Middle frontal gyrus (tissue), 1 donor: ENCODE results near the gene SEMA5B.
A peak's percentile ranks its signal among the peaks of the same experiment; 100 is the strongest.

Experiments used
- DNase-seq: peaks from one replicate; pipeline ENCODE4 v3.0.0-alpha.2; 2015; ENCODE audit warnings: low spot score; ENCODE audit errors: extremely low spot score

SEMA5B gene, protein sequence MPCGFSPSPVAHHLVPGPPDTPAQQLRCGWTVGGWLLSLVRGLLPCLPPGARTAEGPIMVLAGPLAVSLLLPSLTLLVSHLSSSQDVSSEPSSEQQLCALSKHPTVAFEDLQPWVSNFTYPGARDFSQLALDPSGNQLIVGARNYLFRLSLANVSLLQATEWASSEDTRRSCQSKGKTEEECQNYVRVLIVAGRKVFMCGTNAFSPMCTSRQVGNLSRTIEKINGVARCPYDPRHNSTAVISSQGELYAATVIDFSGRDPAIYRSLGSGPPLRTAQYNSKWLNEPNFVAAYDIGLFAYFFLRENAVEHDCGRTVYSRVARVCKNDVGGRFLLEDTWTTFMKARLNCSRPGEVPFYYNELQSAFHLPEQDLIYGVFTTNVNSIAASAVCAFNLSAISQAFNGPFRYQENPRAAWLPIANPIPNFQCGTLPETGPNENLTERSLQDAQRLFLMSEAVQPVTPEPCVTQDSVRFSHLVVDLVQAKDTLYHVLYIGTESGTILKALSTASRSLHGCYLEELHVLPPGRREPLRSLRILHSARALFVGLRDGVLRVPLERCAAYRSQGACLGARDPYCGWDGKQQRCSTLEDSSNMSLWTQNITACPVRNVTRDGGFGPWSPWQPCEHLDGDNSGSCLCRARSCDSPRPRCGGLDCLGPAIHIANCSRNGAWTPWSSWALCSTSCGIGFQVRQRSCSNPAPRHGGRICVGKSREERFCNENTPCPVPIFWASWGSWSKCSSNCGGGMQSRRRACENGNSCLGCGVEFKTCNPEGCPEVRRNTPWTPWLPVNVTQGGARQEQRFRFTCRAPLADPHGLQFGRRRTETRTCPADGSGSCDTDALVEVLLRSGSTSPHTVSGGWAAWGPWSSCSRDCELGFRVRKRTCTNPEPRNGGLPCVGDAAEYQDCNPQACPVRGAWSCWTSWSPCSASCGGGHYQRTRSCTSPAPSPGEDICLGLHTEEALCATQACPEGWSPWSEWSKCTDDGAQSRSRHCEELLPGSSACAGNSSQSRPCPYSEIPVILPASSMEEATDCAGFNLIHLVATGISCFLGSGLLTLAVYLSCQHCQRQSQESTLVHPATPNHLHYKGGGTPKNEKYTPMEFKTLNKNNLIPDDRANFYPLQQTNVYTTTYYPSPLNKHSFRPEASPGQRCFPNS

DNA sequence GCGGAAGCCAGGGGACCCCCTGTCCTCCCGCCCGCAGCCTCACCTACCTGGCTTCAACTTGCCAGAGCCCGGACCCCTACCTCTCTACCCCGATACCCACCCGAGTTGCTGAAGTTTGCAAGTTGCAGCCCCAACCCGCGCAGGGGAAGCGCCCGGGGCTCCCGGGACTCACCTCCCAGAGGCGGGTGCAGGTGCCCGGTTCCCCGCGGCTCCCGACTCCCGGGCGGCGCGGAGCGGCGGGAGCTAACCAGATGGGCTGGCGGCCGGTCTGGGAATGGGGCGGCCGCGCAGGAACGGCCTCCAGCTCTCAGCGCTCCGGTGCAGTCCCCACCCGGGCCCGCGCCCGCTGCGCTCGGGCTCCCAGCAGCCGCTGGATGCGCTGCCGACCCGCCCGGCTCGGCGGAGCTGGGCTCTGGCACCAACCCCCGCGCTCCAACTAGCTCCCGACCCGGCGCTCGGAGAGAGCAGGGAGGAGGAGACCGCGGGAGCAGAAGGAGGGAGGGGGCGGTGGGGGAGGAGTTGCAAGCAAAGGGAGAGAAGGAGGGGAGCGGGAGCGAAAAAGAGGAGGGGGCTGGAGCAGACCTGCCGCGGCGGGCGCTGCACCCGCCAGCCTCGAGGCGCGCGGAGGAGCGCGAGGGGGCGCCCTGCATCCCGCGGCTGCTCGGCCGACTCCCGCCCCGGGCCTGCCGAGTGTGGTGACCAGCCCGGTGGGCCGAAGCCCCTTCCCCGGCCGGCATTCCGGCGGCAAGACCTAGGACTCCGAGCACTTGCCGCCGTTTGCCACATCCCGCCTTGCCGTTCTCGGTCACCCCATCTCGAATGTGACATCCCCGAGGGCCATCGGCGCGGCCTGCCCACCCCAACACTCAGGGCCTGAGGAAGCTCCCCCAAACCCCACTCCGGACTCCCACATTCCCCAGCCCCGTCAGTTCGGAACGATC, at the start of gene SEMA5B:
SEMA5B (minus strand) TSS at position 472 of the 941 bp plus-strand sequence. CDS start 66,500 bp downstream, outside the sequence.
- DNase-seq, result no peak

DNA sequence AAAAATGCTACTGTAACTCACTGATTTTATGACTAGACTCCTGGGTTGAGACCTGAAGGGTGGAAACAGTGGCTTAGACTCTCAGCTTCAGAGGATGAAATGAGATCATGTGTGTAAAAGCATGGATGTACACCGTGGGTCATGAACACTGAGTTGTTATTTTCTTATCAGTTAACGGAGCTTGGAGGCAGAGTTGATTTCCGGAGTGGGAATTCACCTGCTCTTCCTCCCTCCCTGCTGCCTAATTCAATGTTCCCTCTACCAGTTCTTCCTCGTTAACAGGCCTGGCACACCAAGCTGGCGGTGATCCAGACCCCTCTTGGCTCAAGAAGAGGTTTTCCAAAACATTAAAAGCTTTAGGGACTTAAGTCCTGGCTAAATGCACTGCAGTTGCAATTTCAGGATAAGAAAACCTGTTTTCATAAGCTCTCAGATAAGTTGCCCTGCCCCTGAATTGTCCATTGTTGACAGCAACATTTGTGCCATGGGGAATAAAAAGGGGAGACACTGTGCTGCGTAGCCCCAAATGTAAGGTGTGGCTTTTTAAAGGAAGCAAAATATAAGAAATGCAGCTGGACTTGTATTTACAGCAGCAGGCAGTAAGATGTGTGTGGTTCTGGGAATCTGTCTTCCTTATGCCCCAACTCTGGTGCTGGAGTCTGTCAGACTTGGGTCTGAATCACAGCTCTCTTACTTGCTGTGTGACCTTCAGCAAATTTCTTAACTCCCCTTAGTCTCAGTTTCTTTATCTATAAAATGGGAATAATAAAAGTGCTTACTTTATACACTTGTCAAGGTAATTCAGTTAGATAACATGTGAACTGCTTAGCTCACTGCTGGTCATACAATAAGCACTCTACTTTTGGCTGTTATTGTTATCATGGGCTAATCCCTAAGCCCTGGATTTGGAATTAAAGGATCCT, 49.2 kb upstream of the SEMA5B start:
- DNase-seq, result no peak

DNA sequence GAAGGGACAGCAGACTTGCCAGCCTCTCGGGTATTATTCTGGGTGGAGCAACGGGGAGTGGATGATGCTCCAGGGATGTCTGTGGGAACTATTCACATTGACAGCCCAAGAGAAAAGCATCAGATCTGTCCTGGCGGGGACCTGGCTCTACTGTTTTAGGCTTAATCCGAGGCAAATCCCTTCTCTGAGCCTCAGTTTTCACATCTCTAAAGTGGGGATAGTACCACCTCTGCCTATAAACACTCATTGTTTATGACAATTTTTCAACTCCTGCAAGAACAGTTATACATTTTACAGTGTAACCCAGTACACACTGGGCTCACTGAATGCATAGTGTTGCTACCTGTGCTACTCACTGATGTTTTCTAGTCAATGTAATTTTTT, 48.5 kb upstream of the SEMA5B start:
- no peak for DNase-seq

DNA sequence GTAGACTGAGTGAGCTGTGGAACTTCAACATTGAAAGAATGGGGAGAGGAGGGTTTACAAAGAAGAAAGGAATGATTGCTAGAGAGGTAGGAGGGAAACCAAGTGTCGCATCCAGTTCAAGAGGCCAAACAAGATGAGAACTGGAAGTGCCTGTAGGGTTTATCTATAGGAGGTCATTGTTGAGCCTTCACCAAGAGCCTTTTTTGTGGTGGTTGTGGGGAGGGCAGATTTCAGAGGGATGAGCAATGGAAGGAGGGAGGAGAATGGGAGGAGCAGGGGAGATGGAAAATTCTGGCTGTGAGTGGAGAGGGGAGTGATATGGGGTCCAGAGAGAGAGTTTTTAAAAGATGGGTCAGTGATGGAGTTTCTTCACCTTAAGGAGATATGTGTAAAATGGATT, 47.8 kb upstream of the SEMA5B start:
- DNase-seq, result no peak

DNA sequence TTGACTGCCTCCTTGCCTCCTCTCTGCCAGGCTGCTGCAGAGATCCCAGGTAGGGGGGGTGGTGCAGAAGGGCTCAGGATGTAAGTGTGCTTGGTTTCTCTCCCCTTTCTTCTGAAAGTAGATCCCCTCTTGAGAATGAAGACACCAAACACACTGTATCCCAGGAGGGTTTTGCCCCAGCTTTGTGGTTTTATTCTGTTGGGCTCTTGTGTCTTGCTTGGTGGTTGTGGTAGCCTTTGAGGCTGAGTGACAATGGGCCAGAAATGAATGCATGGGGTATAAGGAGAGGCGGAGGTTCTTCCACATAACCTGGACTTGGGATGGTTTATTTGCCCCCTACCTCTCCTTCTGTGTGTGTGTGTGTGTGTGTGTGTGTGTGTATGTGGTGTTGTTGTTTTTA, 45.0 kb upstream of the SEMA5B start:
- no peak for DNase-seq

DNA sequence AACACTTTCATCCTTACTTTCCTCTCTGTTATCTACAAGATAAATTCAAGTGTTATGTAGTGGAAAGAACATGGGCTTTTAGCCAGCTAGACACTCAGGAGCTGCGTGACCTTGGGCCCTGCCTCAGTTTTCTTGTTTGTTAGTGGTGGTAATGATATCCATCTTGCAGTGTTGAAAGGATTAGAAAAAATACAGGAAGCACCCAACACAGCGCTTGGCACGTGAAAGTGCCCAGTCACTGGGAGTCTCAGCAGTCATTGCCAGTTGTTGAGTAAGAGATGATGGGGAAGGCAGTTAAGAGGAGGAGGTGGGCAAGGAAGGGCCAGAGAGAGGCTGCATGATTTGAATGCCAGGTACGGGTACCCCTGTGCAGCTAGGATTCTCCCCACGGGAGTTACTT, 44.6 kb upstream of the SEMA5B start:
- no peak for DNase-seq

DNA sequence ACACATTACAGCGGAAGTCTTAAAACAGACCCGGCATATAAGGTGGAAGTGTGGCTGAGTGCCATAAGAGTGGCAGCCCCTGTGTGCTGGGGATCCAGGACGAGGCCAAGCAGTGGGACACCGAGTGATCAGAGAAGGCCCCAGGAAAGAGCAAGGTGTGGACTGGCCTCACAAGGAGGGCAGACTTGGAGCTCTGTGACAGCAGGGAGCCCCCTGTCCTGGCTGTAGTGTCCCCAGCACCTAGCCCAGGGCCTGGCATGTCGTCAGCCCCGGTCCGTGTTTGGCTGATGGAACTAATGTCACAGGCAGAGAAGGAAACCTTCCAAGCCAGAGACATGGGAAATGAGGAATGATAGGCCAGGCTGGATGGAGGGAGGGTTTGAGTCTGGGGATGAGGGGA, 44.0 kb upstream of the SEMA5B start:
- DNase-seq, result no peak

DNA sequence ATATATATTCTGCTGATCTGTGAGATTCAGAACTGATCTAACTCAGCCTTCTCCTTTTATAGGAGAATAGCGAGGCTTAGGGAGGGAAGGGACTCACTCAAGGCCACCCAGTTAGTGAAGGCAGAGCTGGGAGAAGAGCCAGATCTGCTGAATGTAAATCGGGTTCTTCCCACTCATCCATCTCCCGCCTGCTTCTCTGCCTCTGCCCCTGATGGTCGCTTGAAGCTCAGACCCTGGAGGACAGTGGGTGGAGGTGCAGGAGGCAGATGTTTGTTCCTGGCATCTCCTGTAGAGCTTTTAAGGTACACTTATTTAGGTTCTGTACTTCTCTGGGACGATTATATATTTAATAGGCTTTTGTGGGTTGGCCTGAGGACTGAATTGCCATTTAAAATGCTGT, 43.6 kb upstream of the SEMA5B start:
- no peak for DNase-seq

DNA sequence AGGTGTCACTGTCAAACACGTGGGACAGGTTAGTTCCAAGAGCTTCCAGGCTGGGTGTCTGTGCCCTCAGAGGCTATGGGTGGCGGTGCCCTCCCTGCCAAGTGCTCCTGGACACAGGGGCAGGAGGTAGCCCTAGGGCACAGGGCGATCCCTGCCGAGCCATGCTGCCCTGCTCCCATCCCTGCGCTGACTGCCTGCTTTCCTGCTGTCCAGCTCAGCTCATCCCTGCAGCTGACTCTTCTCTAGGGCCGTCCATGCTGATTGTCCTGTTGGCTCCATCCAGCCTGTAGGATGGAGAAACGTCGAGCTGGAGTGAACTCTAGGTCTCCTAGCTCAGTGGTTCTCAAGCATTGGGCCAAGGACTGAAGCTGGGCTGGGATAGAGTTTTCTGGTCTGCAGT, 42.9 kb upstream of the SEMA5B start:
- DNase-seq, result no peak

DNA sequence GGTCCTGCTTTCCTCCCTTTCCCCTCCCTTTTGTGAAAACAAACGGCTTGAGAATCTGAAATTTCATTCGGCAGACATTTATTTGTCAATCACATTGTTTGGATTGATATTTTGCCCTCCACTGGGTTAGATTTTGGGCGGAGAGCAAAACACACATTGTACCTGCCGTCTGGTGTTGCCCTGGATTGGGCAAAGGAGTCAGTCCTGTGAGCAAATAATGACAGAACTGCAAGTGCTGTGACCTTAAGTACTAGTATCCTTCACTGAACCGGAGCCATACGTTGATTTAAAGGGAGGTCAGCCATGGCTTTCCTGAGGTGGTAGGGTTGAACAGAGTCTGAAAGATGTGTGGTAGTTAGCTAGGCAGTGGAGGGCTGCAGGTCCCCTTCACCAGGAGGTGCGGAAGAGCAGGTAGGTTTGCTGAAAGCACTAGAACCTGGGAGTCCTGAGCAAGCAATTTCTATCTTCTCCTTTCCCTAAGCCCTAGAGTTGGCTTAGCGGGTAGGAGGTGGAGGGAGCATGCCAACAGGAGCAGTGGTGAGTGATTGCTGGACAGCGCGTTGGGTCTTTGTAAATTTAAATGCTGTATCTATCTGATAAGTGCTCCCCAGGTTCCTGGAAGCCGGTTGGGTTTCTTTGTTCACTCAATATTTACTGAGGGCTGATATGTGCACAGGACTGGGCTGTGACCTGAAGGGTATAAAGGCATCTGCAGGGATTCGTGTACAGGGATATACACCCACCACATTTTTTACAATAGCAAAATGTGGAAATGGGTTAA, 41.2 kb upstream of the SEMA5B start:
- no peak for DNase-seq

DNA sequence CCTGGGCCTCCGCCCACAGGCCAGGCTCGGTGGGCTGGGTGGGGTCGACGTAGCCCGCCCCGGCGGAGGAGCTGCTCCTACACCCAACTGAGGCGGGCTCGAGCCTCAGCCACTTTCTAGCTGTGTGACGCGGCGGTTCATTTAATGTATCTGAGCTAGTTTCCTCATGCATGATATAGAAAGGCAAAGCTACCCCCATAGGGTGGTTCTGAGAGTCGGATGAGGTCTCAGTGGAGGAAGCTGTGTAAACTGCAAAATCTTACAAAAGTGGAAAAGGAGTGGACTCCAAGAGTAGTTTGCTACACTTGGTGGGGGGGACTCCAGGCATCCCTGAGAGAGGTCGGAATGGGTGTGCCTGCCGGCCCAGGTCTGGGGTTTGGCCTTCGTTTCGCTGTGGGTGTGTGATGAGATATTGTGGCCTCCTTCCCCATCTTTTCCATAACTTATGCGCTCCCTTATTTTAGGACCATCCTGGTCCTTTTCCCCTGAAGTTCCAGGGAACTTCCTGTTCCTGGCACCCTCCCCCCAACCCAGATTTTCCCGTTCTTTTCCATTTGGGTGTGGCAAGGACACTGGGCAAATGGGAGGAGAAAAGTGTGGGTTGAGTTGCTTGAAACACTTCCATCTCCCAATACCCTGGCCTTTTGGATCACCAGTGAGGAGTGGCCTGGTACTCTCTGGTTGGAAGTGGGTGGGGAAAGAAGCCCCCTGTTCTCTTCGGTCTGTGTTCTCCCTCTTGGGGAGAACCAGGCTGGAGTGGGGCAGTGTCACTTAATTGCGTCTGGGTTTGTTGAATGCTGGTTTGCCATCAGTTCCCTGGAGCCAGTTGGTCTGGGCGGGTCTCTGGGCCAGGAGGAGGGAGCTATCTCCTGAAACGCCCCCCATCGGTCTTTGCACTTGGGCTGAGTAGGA, 40.4 kb upstream of the SEMA5B start:
- no peak for DNase-seq

DNA sequence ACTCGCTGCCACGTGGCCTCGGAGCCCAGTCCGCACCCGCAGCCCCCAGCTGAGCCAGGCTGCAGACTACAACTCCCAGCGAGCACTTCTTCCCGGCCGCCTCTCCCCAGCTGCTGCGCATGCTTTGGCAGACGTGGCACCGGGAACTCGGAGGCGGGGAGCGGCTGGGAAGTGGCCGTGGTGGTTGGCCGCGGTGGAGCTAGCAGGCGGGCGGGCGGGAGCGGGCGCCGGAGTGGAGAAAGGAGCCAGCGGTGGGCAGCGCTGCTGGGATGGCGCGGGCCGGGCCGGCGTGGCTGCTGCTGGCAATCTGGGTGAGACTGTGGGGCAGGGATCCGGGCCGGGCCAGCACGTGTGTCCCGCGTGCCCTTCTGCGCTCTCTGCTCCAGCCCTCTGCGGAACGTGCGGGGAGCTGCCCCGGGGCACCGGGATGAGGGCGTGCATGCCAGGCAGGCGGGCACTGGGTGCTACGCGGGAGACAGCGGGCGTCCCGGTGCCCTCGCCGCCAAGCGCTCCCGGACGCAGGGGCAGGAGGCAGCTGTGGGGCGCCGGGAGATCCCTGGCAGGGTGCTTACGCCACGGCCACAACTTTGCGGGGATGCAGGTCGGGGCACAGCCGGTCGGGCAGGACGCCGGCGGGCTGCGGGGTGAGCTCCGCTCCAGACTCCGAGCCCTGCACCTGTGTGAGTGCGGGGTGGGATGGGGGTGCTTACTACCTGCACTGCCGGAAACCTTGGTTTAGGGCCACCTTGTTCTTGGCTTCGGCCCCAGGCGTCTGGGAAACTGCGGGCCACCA, 39.5 kb upstream of the SEMA5B start, which contains the start of gene PDIA5:
PDIA5 (plus strand) TSS at position 130 of the 793 bp plus-strand sequence; CDS start at position 270, 140 bp downstream.
- peak; percentile 81 for DNase-seq

DNA sequence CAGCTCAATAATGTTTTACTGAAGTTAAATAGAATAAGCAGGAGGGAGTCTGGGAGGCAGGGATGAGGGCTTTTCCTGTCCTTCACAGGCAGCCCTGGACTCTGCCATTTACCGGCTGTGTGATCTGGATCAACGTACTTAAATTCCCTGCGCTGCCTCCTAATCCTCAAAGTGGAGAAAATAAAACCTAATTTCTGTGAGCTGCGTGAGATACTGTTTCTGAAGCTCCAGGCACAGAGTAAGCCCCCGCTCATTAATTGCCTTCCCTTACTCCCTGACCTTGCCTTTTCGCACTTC, 39.0 kb upstream of the SEMA5B start:
- DNase-seq, result no peak

DNA sequence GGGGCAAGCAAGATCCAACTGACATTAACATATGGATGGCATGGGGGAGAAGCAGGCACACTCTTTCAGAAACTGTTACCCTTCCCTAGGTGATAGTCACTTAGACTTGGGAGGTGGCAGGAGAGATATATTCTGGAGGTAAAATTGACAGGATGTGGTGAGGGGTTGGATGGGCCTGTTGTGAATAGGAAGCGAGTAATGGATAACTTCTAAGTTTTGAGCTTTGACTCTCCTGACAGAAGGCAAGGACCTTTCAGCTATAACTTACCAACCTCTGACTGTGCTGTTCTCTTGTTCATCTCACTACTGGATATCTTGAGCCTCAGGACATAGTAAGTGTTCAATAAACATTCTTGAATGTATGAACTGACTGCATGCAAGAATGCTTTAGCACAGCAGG, 37.4 kb upstream of the SEMA5B start:
- DNase-seq, result no peak

DNA sequence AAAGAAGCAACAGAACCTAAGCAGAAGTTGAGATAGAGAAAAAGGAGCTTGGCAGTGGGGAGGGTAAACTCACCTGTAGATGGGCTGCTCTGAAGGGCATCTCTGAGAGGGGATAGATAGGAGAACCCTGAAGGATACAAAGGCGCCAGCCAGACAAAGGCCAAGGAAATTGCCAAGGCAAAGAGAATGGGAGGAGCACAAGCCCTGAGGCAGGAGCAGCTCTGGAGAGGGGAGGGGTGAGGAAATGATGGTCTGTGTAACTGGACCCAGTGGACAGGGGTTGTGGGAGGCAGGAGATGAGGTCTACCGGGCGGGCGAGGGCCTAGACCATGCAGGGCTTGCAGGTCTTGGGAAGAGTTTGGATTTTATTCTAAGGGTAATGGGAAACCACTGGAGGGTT, 36.9 kb upstream of the SEMA5B start:
- DNase-seq, result no peak

DNA sequence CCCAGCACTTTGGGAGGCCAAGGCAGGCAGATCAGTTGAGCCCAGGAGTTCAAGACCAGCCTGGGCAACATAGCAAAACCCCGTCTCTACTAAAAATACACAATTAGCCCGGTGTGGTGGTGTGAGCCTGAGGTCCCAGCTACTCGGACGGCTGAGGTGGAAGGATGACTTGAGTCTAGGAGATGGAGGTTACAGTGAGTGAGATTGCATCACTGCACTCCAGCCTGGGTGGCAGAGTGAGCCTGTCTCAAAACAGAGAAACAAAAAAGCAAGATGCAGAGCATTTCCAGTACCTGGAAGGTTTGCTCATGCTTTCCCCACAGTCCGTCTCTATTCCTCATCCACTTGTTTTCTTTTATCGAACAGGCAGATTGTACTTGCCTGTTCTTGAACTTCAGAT, 35.5 kb upstream of the SEMA5B start:
- DNase-seq, result no peak

DNA sequence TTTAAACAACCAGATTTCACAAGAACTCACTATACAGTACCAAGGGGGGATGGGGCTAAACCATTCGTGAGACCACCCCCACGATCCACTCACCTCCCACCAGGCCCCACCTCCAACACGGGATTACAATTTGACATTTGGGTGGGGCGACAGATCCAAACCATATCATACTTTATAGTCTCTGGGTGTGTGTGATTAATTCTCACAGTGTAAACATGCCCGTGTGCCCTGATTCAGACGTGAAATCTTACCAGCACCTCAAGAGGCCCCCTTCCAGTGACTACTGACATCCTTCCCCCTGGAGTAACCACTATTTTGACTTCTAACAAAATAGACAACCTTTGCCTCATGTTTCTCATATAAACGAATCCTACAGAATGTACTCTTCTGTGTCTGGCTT, 34.3 kb upstream of the SEMA5B start:
- no peak for DNase-seq
